GM13976 (cell line): ENCODE measurements around the gene TEX11.
"Not testable (repeated sequence)": the region's sequence is repeated elsewhere in the genome, so short reads cannot be mapped to it uniquely, and the experiment has no call there.

Experiments used
- DNase-seq: peaks from one replicate; pipeline ENCODE4 v3.0.0; 2012; ENCODE audit warnings: low spot score
- in situ Hi-C: fragments of 300-500 bp; cut with MboI; formaldehyde crosslinking; loops from one replicate; pipeline ENCODE4 v1.12.0; 2022; ENCODE audit warnings: low sequenced_read_pairs, mixed read lengths, inconsistent platforms; ENCODE audit not compliant: unreplicated experiment
- TF ChIP-seq, protein P1 (sequence below): IDR thresholded peaks from 2 replicates; pipeline ENCODE4 v1.5.1; 2012; ENCODE audit warnings: borderline replicate concordance, mild to moderate bottlenecking; ENCODE audit not compliant: insufficient read depth; ENCODE audit errors: extremely low read depth, missing control alignments, control extremely low read depth

TEX11 gene

GRCh38 chrX:70552130-70552704 lies 356.3 kb downstream of the TEX11 start:
- in situ Hi-C loops: no loop called here
- TF ChIP-seq, protein P1, sequence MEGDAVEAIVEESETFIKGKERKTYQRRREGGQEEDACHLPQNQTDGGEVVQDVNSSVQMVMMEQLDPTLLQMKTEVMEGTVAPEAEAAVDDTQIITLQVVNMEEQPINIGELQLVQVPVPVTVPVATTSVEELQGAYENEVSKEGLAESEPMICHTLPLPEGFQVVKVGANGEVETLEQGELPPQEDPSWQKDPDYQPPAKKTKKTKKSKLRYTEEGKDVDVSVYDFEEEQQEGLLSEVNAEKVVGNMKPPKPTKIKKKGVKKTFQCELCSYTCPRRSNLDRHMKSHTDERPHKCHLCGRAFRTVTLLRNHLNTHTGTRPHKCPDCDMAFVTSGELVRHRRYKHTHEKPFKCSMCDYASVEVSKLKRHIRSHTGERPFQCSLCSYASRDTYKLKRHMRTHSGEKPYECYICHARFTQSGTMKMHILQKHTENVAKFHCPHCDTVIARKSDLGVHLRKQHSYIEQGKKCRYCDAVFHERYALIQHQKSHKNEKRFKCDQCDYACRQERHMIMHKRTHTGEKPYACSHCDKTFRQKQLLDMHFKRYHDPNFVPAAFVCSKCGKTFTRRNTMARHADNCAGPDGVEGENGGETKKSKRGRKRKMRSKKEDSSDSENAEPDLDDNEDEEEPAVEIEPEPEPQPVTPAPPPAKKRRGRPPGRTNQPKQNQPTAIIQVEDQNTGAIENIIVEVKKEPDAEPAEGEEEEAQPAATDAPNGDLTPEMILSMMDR: no peak
- DNase-seq: no peak

GRCh38 chrX:70549429-70549828 lies 359.1 kb downstream of the TEX11 start:
- DNase-seq: no peak
- in situ Hi-C loops: no loop called here
- TF ChIP-seq, protein P1: no peak

DNA sequence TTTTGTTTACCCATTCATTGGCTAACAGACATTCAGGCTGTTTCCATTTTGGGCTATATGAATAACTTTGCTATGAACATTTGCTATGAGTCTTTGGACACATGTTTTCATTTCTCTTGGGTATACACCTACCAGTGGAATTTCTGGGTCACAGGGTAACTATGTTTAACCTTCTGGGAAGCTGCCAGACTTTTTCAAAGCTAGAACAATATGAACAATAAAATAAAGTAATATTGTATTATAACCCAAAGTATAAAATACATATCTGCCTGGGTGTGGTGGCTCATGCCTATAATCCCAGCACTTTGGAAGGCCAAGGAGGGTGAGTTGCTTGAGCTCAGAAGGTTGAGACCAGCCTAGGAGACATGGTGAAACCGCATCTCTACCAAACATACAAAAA lies 373.3 kb downstream of the TEX11 start:
- in situ Hi-C loops: no loop called here
- DNase-seq: no peak
- TF ChIP-seq, protein P1: no peak

DNA sequence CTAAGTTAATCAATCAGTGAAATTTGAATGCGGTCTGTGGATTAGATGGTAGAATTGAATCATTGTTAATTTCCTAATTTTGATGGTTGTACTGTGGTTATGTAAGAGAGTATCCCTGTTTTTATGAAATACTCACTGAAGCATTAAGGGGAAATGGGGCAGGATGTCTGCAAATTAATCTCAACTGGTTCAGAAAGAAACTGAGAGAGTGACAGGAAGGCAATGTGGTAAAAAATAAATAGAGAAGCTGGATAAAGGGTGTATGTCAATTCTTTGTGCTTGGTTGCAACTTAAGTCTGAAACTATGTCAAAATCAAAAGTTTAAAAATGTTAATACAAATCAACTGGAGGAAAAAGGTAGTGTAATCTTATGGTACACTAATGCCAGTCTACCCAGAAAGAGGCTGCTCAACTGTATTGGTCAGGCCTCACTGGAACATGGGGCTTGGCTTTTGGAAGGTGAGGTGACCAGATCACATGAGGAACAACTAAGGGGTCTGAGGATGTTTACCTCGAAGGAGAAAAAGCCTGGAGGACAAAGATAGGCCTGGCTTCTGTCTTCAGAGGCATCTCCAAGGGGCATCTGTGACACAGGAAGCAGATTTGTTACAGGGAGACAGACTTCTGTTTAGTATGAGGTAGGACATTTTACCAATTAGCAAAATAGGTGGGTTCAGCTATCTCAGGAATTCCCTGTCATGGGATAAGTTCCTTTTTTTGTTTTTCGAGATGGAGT lies 380.7 kb downstream of the TEX11 start:
- DNase-seq: no peak
- in situ Hi-C loops: no loop called here

DNA sequence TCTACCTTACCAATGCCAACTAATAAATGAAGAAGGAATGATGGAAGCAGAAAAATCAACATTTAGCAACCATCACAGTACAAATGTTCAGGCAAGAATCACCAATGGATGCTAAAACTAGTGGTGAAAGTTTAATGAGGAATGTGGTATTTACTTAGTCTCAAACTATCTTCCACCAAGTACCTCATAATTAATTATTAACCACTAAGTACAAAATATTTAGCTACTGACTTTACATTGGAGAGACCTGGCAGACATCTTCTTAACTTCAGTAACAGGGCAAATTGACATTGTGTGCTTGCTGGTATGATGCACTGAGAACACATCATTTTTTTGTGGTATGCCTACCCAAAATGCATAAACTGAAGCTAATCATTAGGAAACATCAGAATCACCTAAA lies 381.5 kb downstream of the TEX11 start:
- DNase-seq: no peak
- in situ Hi-C loops: no loop called here

More for the DNA sequence above, 380.7 kb downstream of the TEX11 start:
- TF ChIP-seq, protein P1: no peak

DNA sequence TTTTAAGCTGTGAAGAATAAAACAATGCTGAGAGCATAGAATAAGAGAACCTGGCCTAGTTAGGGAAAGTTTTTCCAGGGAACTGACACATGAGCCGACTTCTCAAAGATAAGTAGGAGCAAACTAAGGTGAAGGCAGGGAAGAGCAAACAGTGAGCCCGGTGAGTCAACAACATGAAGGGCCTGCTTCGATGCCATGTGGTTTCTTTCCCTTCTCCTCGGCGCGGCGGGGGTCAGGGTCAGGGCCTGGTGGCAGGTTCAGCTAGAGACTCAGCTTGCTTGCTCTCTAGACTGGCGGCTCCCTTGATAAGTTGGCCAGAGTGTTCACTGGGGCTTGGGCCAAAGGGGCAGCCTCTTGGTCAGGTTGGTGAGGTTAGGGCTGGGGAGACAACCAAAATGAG lies 382.8 kb downstream of the TEX11 start:
- DNase-seq: no peak

More for the DNA sequence above, 381.5 kb downstream of the TEX11 start:
- TF ChIP-seq, protein P1: no peak

DNA sequence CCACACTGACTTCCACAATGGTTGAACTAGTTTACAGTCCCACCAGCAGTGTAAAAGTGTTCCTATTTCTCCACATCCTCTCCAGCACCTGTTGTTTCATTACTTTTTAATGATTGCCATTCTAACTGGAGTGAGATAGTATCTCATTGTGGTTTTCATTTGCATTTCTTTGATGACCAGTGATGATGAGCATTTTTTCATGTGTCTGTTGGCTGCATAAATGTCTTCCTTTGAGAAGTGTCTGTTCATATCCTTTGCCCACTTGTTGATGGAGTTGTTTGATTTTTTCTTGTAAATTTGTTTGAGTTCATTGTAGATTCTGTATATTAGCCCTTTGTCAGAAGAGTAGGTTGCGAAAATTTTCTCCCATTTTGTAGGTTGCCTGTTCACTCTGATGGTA lies 392.8 kb downstream of the TEX11 start:
- in situ Hi-C loops, DNase-seq: not testable (repeated sequence)

More for the DNA sequence above, 382.8 kb downstream of the TEX11 start:
- in situ Hi-C loops: no loop called here
- TF ChIP-seq, protein P1: no peak

GRCh38 chrX:70515270-70515669 lies 393.2 kb downstream of the TEX11 start:
- DNase-seq, in situ Hi-C loops: not testable (repeated sequence)
